GM03348 (cell line): Measurements from ENCODE around the gene EFS.

Source experiments
- DNase-seq: peaks from one replicate; pipeline ENCODE4 v3.0.0; 2012; ENCODE audit warnings: low spot score

EFS gene

GRCh38 chr14:23359167-23359626, 5.8 kb downstream of the EFS start:
- DNase-seq, result no peak

- no peak for DNase-seq
These were observed 6.3 kb downstream of the EFS start for GRCh38 chr14:23358553-23359166.

GRCh38 chr14:23358042-23358441, 6.9 kb downstream of the EFS start:
- no peak for DNase-seq

GRCh38 chr14:23357261-23357660, 7.7 kb downstream of the EFS start:
- no peak for DNase-seq

- DNase-seq, result no peak
These were observed 8.3 kb downstream of the EFS start for GRCh38 chr14:23356662-23357061.

- DNase-seq, result no peak
These were observed 9.0 kb downstream of the EFS start for GRCh38 chr14:23355871-23356435.

- DNase-seq, result no peak
These were observed 10.0 kb downstream of the EFS start for GRCh38 chr14:23354990-23355389.

- DNase-seq, result no peak
These were observed 11.6 kb downstream of the EFS start for GRCh38 chr14:23353433-23353780.

GRCh38 chr14:23352506-23353432, 12.2 kb downstream of the EFS start, which contains the start of gene SLC22A17:
Gene SLC22A17, minus strand, starts transcription at chr14:23352887.
- peak; percentile 92 for DNase-seq

- peak; percentile 46 for DNase-seq
These were observed 13.1 kb downstream of the EFS start for GRCh38 chr14:23351681-23352505.

- no peak for DNase-seq
These were observed 15.7 kb downstream of the EFS start for GRCh38 chr14:23349156-23349845.

GRCh38 chr14:23348297-23348655, 16.7 kb downstream of the EFS start:
- DNase-seq, result no peak

- no peak for DNase-seq
These were observed 17.3 kb downstream of the EFS start for GRCh38 chr14:23347406-23348296.

- no peak for DNase-seq
These were observed 18.1 kb downstream of the EFS start for GRCh38 chr14:23346693-23347405.

- no peak for DNase-seq
These were observed 18.8 kb downstream of the EFS start for GRCh38 chr14:23345987-23346692.

GRCh38 chr14:23344481-23344880, 20.5 kb downstream of the EFS start:
- no peak for DNase-seq

GRCh38 chr14:23339506-23340268, 25.3 kb downstream of the EFS start:
- no peak for DNase-seq

GRCh38 chr14:23335623-23336022, 29.3 kb downstream of the EFS start:
- DNase-seq, result no peak
